ENCODE data around the gene VAPB. TPM values are rescaled to one million over a fixed set of nuclear protein-coding genes. Genes with fewer than 3 reads are reported as not detected.
A peak's percentile ranks its signal among the peaks of the same experiment; 100 is the strongest.

Gene VAPB
- total RNA-seq, 1 experiment from 2014 or later = 65.1 TPM

- H3K27ac ChIP-seq (ENCODE audit: insufficient read length, low read depth, low read length) = no peak overlapping the region
- H2AFZ ChIP-seq (ENCODE audit: low read length) = no peak overlapping the region
- no peak overlapping the region for H3K4me2 ChIP-seq (ENCODE audit: insufficient read depth, insufficient read length, low read length)
- H2BK5ac ChIP-seq (ENCODE audit: insufficient read length, low read length) = no peak overlapping the region
- no peaks in the 10 kb centered on the region for H3K9me3 ChIP-seq (ENCODE audit: control insufficient read depth, low read depth, low read length)
- no peak for DNase-seq
- H3K79me2 ChIP-seq (ENCODE audit: insufficient read depth, low read length) = peaks cover 36% of the 10 kb centered on the region; the same call in 1 of the 2 replicates
- no peak overlapping the region for H4K8ac ChIP-seq (replicated peaks; ENCODE audit: insufficient read length, low read depth, low read length)
- peak overlapping the region in 1 of 3 experiments; percentile 66; a peak in 1 of 7 replicates for H3K27ac Mint-ChIP-seq
- H2BK120ac ChIP-seq (ENCODE audit: low read depth, low read length, poor library complexity, severe bottlenecking) = no peak overlapping the region
- no peak overlapping the region for H3K9ac ChIP-seq (ENCODE audit: extremely low read depth, insufficient read length, low read length)
- H3K18ac ChIP-seq (ENCODE audit: insufficient read length, low read depth, low read length) = no peak overlapping the region
- H3K9me3 Mint-ChIP-seq = no peaks in the 10 kb centered on the region
- H4K20me1 ChIP-seq (ENCODE audit: control insufficient read depth, insufficient read depth, insufficient read length) = peaks cover 2% of the 10 kb centered on the region
- no peak overlapping the region for H3T11ph ChIP-seq (ENCODE audit: low read length)
- peaks cover 2% of the 10 kb centered on the region; the same call in 1 of the 2 replicates for H3K4me1 ChIP-seq (ENCODE audit: insufficient read depth, low read length)
- H3K36me3 Mint-ChIP-seq (ENCODE audit: insufficient read depth in 1 of 3, low read depth in 3 of 3) = peaks cover 12 to 29% (median 26%) of the 10 kb centered on the region in 3 experiments
- no peak overlapping the region for H4K91ac ChIP-seq (ENCODE audit: insufficient read length, low read depth, low read length)
- H3K4me1 Mint-ChIP-seq = peaks cover 35 to 38% of the 10 kb centered on the region in 2 experiments
- no peak for TF ChIP-seq CTCF (conservative IDR thresholded peaks at IDR 0.05)
- H2BK20ac ChIP-seq (ENCODE audit: low read depth, low read length, poor library complexity, severe bottlenecking) = no peak overlapping the region
- H3K23me2 ChIP-seq (ENCODE audit: insufficient read length, low read depth, low read length, poor library complexity, severe bottlenecking) = peaks cover 8% of the 10 kb centered on the region
- H3K14ac ChIP-seq (ENCODE audit: insufficient read depth, low read length) = no peak overlapping the region
- peaks cover 4% of the 10 kb centered on the region for H3K79me1 ChIP-seq (ENCODE audit: insufficient read depth, low read depth, low read length, poor library complexity, severe bottlenecking)
- H3K27me3 ChIP-seq (ENCODE audit: insufficient read depth, low read length) = no peaks in the 10 kb centered on the region
- H3K4ac ChIP-seq (ENCODE audit: low read depth, low read length) = no peak overlapping the region
- H3K4me3 Mint-ChIP-seq = no peak overlapping the region
- H2BK12ac ChIP-seq (ENCODE audit: insufficient read length, low read depth, low read length) = no peak overlapping the region
- H2AK5ac ChIP-seq (ENCODE audit: insufficient read length, low read length) = no peak overlapping the region
- no peak overlapping the region for H3K56ac ChIP-seq (ENCODE audit: insufficient read length, low read depth, low read length)
- no CpG with 5 or more reads among the region's 4 CpGs for WGBS (ENCODE audit: extremely low coverage, insufficient read length, low lambda C conversion rate)
- no peak overlapping the region for H2BK15ac ChIP-seq (ENCODE audit: low read depth, low read length)
- H4K5ac ChIP-seq (ENCODE audit: insufficient read length, low read depth, low read length) = no peak overlapping the region
- H3K27me3 Mint-ChIP-seq (ENCODE audit: low read depth) = no peaks in the 10 kb centered on the region
- no peak overlapping the region for H3K23ac ChIP-seq (ENCODE audit: insufficient read length, low read depth, low read length)
Observed at GRCh38 chr20:58392286-58392685, 3.3 kb downstream of the VAPB start.
